ENCODE measurements around the gene DEPP1. TPM values are rescaled to one million over a fixed set of nuclear protein-coding genes. Genes with fewer than 3 reads are reported as not detected.

DEPP1 gene
- total RNA-seq, 1 donor from 2014 or later = 309 TPM

DNA sequence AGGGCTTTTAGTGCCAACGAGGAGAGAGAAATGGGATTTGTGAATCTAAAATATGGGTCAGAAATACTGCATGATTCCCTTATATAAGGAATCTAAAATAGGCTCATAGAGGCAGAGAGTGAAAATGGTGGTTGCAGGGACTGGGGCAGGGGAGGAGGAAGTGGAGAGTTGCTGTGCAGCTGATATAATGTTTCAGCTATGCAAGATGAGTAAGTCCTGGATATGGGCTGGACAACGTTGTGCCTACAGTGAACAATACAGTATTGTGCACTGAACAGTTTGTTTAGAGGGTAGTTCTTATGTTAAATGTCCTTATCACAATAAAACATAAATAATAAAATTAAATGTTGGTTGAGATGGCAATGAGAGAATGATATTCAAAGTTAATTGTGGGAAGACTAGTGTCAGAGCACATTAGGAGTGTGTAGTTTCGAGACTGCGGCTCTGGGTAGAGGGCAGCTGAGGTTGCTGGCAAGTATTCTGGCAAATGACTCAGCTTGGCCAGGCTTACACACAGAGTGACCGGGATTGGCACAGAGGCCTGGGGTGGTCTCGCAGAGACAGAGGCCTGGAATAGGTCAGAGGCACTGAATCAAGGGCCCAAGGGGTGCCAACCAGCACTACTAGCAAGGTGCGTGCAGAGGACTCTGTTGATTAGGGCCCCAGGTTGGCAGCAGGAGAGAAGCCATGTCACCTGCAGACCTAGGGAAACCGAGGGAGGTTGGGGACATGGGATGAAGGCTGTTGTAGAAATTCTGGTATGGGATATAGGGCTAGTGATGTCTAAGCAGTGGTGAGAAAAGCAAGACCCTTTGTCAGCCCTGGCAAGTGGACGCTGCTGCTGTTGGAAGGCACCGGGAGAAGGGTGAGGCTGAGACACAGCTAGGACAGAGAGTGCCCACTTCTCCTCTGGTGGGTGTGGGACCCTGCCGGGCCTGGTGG is 2.8 kb upstream of the DEPP1 start:
- Histone ChIP-seq H3K4me3 (peak overlapping the region; percentile 2 to 45), H3K9me3 (no peaks in the 10 kb centered on the region), H3K4me1 (peaks cover 47 to 72% of the 10 kb centered on the region in 2 donors), H3K27me3 (no peaks in the 10 kb centered on the region), H3K27ac (peak overlapping the region; percentile 89 to 91), H3K36me3 (peaks cover 6 to 20% of the 10 kb centered on the region in 2 donors)
- peak in 1 of 2 donors; percentile 91 for DNase-seq (ENCODE audit: low spot score in 2 of 2)
- intact Hi-C loops (cut with DNase I) = no loop called here
- no peak for TF ChIP-seq CTCF (IDR thresholded peaks at IDR 0.05)

DNA sequence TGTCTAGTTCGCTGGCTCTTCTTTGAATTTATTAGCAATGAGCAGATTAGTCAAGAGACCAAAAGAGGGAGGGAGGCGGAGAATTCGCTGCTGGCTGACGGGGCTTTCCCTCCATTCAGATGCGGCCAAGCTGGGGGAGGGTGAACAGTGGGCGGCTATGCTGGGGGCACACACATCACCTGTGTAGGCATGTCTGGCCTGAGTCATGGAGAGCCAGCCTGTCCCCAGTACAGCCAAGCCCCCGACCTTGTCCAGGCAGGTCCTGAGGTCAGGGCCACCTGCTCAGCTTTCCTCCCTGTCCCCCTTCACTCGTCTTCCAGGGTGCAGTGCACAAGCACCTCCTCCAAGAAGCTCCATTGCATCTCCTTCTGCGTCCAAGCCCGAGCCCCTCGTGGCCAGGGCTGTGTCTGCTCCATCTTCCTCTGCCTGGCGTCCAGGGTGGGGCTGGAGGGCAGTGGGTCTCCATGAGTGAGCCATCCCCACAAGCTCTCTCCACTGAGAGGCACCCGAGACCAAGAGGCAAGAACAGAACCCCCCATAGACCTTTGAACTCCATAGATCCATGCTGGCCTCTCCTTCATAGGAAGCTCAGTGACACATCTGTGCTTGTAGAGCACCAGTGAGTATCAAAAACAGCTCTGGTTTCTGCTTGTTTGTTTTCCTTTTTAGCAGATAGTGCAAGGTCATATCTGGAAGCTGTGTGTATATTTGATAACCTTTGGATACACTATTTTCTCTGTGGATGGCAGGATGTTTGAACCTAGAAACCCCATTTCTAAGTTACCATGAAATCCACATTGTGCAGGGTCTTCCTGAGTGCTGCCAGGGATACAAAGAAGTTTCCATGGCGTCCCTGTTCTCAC is 1.9 kb upstream of the DEPP1 start:
- peak overlapping the region; percentile 89 to 91 for H3K27ac ChIP-seq
- peak overlapping the region in 1 of 2 donors; percentile 2 for H3K4me3 ChIP-seq
- peaks cover 6 to 22% of the 10 kb centered on the region in 2 donors for H3K36me3 ChIP-seq
- no peak for DNase-seq (ENCODE audit: low spot score in 2 of 2)
- intact Hi-C loops (cut with DNase I) = no loop called here
- no peaks in the 10 kb centered on the region for H3K9me3 ChIP-seq
- H3K4me1 ChIP-seq = peaks cover 43 to 66% of the 10 kb centered on the region in 2 donors
- no peaks in the 10 kb centered on the region for H3K27me3 ChIP-seq
- no peak for TF ChIP-seq CTCF (IDR thresholded peaks at IDR 0.05)

- Histone ChIP-seq H3K36me3 (peaks cover 6 to 22% of the 10 kb centered on the region in 2 donors), H3K27me3 (no peaks in the 10 kb centered on the region), H3K27ac (peak overlapping the region; percentile 89 to 91), H3K9me3 (no peaks in the 10 kb centered on the region), H3K4me1 (peaks cover 36 to 60% of the 10 kb centered on the region in 2 donors), H3K4me3 (peak overlapping the region in 1 of 2 donors; percentile 11)
- no peak for TF ChIP-seq CTCF (IDR thresholded peaks at IDR 0.05)
- intact Hi-C loops (cut with DNase I) = loop anchor here (5.0 to 10.0 kb wide), 3 partner anchors 117 to 1305 kb away; no protein-coding TSS in a partner anchor
- no peak for DNase-seq (ENCODE audit: low spot score in 2 of 2)
These were observed 927 bp upstream of the DEPP1 start for GRCh38 chr10:44979281-44980191.

DNA sequence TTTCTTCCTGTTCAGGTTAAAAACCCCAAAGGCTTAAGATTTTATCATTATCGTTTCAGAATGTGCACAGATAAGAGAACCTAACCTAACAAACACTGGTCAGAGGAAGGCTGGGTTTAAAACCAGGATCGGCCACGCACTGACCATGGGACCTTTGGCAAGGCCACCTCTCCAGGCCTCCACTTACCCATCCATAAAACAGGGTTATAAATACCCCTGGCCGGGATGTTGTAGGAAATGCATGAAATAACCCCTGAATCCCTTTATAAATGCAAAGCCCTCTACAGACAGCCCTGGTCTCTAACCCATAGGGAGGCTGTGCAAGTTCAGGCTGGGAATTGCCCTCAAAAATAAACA is 418 bp downstream of the DEPP1 start:
- peaks cover 29 to 55% of the 10 kb centered on the region in 2 donors for H3K4me1 ChIP-seq
- intact Hi-C loops (cut with DNase I) = loop anchor here (1.0 to 10.0 kb wide), 4 partner anchors 23 to 1303 kb away; no protein-coding TSS in a partner anchor
- peak overlapping the region; percentile 89 to 91 for H3K27ac ChIP-seq
- no peaks in the 10 kb centered on the region for H3K9me3 ChIP-seq
- H3K4me3 ChIP-seq = peak overlapping the region; percentile 71 to 77
- H3K36me3 ChIP-seq = peaks cover 6 to 22% of the 10 kb centered on the region in 2 donors
- H3K27me3 ChIP-seq = no peaks in the 10 kb centered on the region
- no peak for TF ChIP-seq CTCF (IDR thresholded peaks at IDR 0.05)
- no peak for DNase-seq (ENCODE audit: low spot score in 2 of 2)
